Neural cell (in vitro differentiated cells): ENCODE measurements around the gene ZNF804A. TPM values are rescaled to one million over a fixed set of nuclear protein-coding genes. Genes with fewer than 3 reads are reported as not detected.

Source experiments
- H2AFZ ChIP-seq: fragments of 200-600, 300-800 bp; sonication (generic), shearing (Covaris generic); 2 replicates; pipeline ENCODE4 v1.6.0; 2014; ENCODE audit warnings: low read depth, mild to moderate bottlenecking, antibody characterized with exemption, low read length, moderate library complexity
- H3F3A ChIP-seq: fragments of 200-600 bp; shearing (Covaris generic); 2 replicates; pipeline ENCODE4 v1.6.1; 2016; ENCODE audit warnings: mild to moderate bottlenecking, moderate library complexity, mixed read lengths, antibody characterized with exemption, low read length; ENCODE audit not compliant: insufficient read depth, poor library complexity, severe bottlenecking
- H3K27ac ChIP-seq: fragments of 200-600, 300-800 bp; sonication (generic), shearing (Covaris generic); 2 replicates; pipeline ENCODE4 v1.5.1; 2014; ENCODE audit warnings: mild to moderate bottlenecking, low read length, moderate library complexity
- H3K27me3 ChIP-seq: fragments of 300-800, 200-600 bp; sonication (generic), shearing (Covaris generic); 2 replicates; pipeline ENCODE4 v1.6.0; 2014; ENCODE audit warnings: mild to moderate bottlenecking, low read depth, low read length, moderate library complexity; ENCODE audit not compliant: insufficient read depth
- H3K36me3 ChIP-seq: fragments of 300-800, 200-600 bp; sonication (generic), shearing (Covaris generic); 2 replicates; pipeline ENCODE4 v1.5.1; 2014; ENCODE audit warnings: mild to moderate bottlenecking, antibody characterized with exemption, low read length, moderate library complexity; ENCODE audit not compliant: insufficient read depth
- H3K4me2 ChIP-seq: fragments of 300-800, 200-600 bp; sonication (generic), shearing (Covaris generic); 2 replicates; pipeline ENCODE4 v1.6.0; 2014; ENCODE audit warnings: mild to moderate bottlenecking, low read length
- H3K4me3 ChIP-seq: fragments of 300-800, 200-600 bp; sonication (generic), shearing (Covaris generic); 2 replicates; pipeline ENCODE4 v1.5.1; 2014; ENCODE audit warnings: mild to moderate bottlenecking, low read length, moderate library complexity
- H3K79me2 ChIP-seq: fragments of 200-600 bp; shearing (Covaris generic); replicated peaks from 2 replicates; pipeline ENCODE4 v1.6.0; 2014; ENCODE audit warnings: mild to moderate bottlenecking, low read length, moderate library complexity; ENCODE audit not compliant: insufficient read depth
- H3K9ac ChIP-seq: fragments of 300-800, 200-600 bp; sonication (generic), shearing (Covaris generic); 2 replicates; pipeline ENCODE4 v1.6.1; 2016; ENCODE audit warnings: mild to moderate bottlenecking, low read length, mixed read lengths
- H3K9me2 ChIP-seq: fragments of 200-600 bp; shearing (Covaris generic); 2 replicates; pipeline ENCODE4 v1.6.1; 2016; ENCODE audit warnings: mild to moderate bottlenecking, low read length, mixed read lengths; ENCODE audit not compliant: insufficient read depth
- H3K9me3 ChIP-seq: fragments of 200-600, 300-800 bp; sonication (generic), shearing (Covaris generic); 2 replicates; pipeline ENCODE4 v1.6.1; 2016; ENCODE audit warnings: mild to moderate bottlenecking, mixed run types, low read length, moderate library complexity, mixed read lengths
- H4K20me1 ChIP-seq: fragments of 200-600 bp; shearing (Covaris generic); 2 replicates; pipeline ENCODE4 v1.6.1; 2016; ENCODE audit warnings: mild to moderate bottlenecking, mixed run types; ENCODE audit not compliant: insufficient read depth
- EP300 ChIP-seq: fragments of 450-650 bp; conservative IDR thresholded peaks from 2 replicates; pipeline ENCODE4 v1.6.1; 2014; ENCODE audit warnings: antibody characterized with exemption, mild to moderate bottlenecking, moderate library complexity; ENCODE audit not compliant: poor library complexity, severe bottlenecking
- EZH2 ChIP-seq: fragments of 200-600, 300-800 bp; shearing (Covaris generic), sonication (generic); IDR thresholded peaks from 2 replicates; pipeline ENCODE4 v1.6.1; 2014; ENCODE audit warnings: antibody characterized with exemption, low read length, borderline replicate concordance, mild to moderate bottlenecking; ENCODE audit not compliant: insufficient read depth, poor library complexity, severe bottlenecking
- MXI1 ChIP-seq: fragments of 450-650 bp; conservative IDR thresholded peaks from 2 replicates; pipeline ENCODE4 v1.6.1; 2014; ENCODE audit warnings: antibody characterized with exemption, mild to moderate bottlenecking; ENCODE audit not compliant: poor library complexity, severe bottlenecking
- POLR2AphosphoS5 ChIP-seq: IDR thresholded peaks from 2 replicates; pipeline ENCODE4 v1.6.1; 2012
- RAD21 ChIP-seq: fragments of 450-650 bp; conservative IDR thresholded peaks from 2 replicates; pipeline ENCODE4 v1.6.1; 2014; ENCODE audit warnings: antibody characterized with exemption, mild to moderate bottlenecking, moderate library complexity
- SMC3 ChIP-seq: fragments of 450-650 bp; conservative IDR thresholded peaks from 2 replicates; pipeline ENCODE4 v1.6.1; 2014; ENCODE audit warnings: antibody characterized with exemption, mild to moderate bottlenecking, moderate library complexity; ENCODE audit not compliant: poor library complexity
- TAF1 ChIP-seq: IDR thresholded peaks from 2 replicates; pipeline ENCODE4 v1.6.1; 2012; ENCODE audit warnings: low read depth
- polyA plus RNA-seq: library from polyadenylated mRNA; depleted of rRNA; stranded (reverse); fragments of >200 nt; gene quantifications from 2 replicates; pipeline ENCODE4 v1.2.3, GENCODE V29; 2014
- TF ChIP-seq, protein P1 (sequence below): IDR thresholded peaks from 2 replicates; pipeline ENCODE4 v1.6.1; 2012; ENCODE audit warnings: borderline replicate concordance
- TF ChIP-seq, protein P2 (sequence below): fragments of 450-650 bp; IDR thresholded peaks from 2 replicates; pipeline ENCODE4 v1.5.1; 2014; ENCODE audit warnings: antibody characterized with exemption, mild to moderate bottlenecking, moderate library complexity; ENCODE audit not compliant: poor library complexity, severe bottlenecking

Gene ZNF804A
- polyA plus RNA-seq, 1 donor from 2014 or later = 2.7 TPM

DNA sequence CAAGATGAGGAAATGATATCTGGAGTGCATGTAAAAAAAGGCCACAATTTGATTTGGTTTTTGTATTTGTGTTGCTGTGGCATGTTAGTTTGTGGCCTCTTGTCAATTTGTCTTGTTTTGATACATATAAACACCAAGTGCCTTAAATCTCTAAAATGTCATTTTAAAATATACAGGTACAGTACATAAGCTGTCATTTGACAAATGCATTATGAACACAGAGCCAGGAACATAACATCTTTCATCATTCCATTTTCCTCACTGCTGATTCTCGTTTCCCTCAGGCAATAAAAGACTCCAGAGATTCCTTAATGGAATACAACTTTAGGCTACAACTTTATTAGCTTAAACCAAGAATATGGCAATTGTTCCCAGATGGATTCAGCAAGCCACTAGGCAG is 217.5 kb downstream of the ZNF804A start:
- H3K79me2 ChIP-seq = no peaks in the 10 kb centered on the region
- no peak overlapping the region for H2AFZ ChIP-seq
- no peak overlapping the region for H3K4me2 ChIP-seq
- no peak overlapping the region for H3K9ac ChIP-seq
- no peaks in the 10 kb centered on the region for H3K9me2 ChIP-seq
- H4K20me1 ChIP-seq = no peaks in the 10 kb centered on the region
- peaks cover 8% of the 10 kb centered on the region for H3F3A ChIP-seq
- H3K27ac ChIP-seq = peak overlapping the region; percentile 51
- no peaks in the 10 kb centered on the region for H3K9me3 ChIP-seq
- H3K36me3 ChIP-seq = no peaks in the 10 kb centered on the region
- H3K27me3 ChIP-seq = no peaks in the 10 kb centered on the region
- no peak overlapping the region for H3K4me3 ChIP-seq
- TF ChIP-seq TAF1 (no peak), EP300 (peak; percentile 65), POLR2AphosphoS5 (peak; percentile 64), RAD21 (no peak), SMC3 (no peak), MXI1 (no peak)
- TF ChIP-seq, protein P1, sequence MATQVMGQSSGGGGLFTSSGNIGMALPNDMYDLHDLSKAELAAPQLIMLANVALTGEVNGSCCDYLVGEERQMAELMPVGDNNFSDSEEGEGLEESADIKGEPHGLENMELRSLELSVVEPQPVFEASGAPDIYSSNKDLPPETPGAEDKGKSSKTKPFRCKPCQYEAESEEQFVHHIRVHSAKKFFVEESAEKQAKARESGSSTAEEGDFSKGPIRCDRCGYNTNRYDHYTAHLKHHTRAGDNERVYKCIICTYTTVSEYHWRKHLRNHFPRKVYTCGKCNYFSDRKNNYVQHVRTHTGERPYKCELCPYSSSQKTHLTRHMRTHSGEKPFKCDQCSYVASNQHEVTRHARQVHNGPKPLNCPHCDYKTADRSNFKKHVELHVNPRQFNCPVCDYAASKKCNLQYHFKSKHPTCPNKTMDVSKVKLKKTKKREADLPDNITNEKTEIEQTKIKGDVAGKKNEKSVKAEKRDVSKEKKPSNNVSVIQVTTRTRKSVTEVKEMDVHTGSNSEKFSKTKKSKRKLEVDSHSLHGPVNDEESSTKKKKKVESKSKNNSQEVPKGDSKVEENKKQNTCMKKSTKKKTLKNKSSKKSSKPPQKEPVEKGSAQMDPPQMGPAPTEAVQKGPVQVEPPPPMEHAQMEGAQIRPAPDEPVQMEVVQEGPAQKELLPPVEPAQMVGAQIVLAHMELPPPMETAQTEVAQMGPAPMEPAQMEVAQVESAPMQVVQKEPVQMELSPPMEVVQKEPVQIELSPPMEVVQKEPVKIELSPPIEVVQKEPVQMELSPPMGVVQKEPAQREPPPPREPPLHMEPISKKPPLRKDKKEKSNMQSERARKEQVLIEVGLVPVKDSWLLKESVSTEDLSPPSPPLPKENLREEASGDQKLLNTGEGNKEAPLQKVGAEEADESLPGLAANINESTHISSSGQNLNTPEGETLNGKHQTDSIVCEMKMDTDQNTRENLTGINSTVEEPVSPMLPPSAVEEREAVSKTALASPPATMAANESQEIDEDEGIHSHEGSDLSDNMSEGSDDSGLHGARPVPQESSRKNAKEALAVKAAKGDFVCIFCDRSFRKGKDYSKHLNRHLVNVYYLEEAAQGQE = peak; percentile 85
- TF ChIP-seq, protein P2, sequence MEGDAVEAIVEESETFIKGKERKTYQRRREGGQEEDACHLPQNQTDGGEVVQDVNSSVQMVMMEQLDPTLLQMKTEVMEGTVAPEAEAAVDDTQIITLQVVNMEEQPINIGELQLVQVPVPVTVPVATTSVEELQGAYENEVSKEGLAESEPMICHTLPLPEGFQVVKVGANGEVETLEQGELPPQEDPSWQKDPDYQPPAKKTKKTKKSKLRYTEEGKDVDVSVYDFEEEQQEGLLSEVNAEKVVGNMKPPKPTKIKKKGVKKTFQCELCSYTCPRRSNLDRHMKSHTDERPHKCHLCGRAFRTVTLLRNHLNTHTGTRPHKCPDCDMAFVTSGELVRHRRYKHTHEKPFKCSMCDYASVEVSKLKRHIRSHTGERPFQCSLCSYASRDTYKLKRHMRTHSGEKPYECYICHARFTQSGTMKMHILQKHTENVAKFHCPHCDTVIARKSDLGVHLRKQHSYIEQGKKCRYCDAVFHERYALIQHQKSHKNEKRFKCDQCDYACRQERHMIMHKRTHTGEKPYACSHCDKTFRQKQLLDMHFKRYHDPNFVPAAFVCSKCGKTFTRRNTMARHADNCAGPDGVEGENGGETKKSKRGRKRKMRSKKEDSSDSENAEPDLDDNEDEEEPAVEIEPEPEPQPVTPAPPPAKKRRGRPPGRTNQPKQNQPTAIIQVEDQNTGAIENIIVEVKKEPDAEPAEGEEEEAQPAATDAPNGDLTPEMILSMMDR = no peak

DNA sequence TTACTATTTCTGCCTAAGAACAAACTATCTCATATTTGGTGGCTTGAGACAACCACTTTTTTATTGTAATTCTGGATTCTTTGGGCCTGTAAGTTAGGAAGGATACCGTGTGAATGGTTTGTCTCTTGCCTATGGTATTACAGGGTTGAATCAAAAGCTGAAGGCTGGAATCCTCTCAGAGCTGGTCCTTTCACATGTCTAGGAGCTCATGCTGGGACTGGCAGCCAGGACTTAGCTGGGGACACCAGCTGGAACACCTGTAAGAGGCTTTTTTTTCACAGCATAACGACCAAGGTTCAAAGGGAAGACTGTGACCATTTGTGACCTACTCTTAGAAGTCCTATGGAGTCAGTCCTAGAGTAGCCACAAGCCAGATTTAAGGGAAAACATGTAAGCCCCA is 226.3 kb downstream of the ZNF804A start:
- H3F3A ChIP-seq = no peaks in the 10 kb centered on the region
- no peaks in the 10 kb centered on the region for H3K9me3 ChIP-seq
- H2AFZ ChIP-seq = no peak overlapping the region
- H3K4me3 ChIP-seq = no peak overlapping the region
- no peaks in the 10 kb centered on the region for H3K36me3 ChIP-seq
- no peaks in the 10 kb centered on the region for H4K20me1 ChIP-seq
- no peak overlapping the region for H3K9ac ChIP-seq
- no peaks in the 10 kb centered on the region for H3K9me2 ChIP-seq
- no peak overlapping the region for H3K27ac ChIP-seq
- TF ChIP-seq TAF1 = no peak
- no peaks in the 10 kb centered on the region for H3K79me2 ChIP-seq
- H3K4me2 ChIP-seq = no peak overlapping the region
- H3K27me3 ChIP-seq = no peaks in the 10 kb centered on the region

DNA sequence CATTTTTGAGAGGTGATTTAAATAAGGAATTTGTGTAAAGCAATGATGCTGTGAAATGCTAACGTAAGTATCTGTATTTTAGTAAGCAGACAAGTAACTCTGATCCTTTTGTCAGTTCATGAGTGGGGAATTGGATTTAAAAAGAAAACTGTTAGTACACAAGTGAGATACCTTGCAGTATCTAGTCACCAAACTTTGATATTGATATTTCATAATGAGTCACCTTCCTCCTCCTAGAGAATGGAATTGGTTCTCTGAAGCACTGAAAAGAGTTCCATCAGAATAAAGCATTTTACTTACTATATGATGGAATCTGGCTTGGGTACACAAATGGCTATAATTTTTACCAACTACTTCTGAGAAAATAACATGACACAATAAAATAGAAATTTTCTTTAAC is 232.2 kb downstream of the ZNF804A start:
- H3K9me2 ChIP-seq = no peaks in the 10 kb centered on the region
- TF ChIP-seq POLR2AphosphoS5 = no peak
- TF ChIP-seq, protein P2 = no peak
- no peak for TF ChIP-seq MXI1
- TF ChIP-seq, protein P1 = no peak
- TF ChIP-seq EZH2 = no peak
- no peak for TF ChIP-seq TAF1
- no peak for TF ChIP-seq SMC3
- no peak for TF ChIP-seq EP300
- no peak for TF ChIP-seq RAD21
- H3F3A ChIP-seq = no peaks in the 10 kb centered on the region

More for the DNA sequence above, 232.2 kb downstream of the ZNF804A start:
- Histone ChIP-seq H3K36me3 (no peaks in the 10 kb centered on the region), H3K27ac (no peak overlapping the region), H2AFZ (no peak overlapping the region), H4K20me1 (no peaks in the 10 kb centered on the region), H3K9me3 (no peaks in the 10 kb centered on the region), H3K4me2 (no peak overlapping the region), H3K79me2 (no peaks in the 10 kb centered on the region), H3K9ac (no peak overlapping the region), H3K27me3 (no peaks in the 10 kb centered on the region), H3K4me3 (no peak overlapping the region)
